SK-N-SH treated with all-trans-retinoic acid at 6 μM for 48 hours (cell line): ENCODE measurements around the gene RESP18.

ENCODE experiments used
- ARNTL ChIP-seq: fragments of 450-650 bp; formaldehyde crosslinking; IDR thresholded peaks from 2 replicates; pipeline ENCODE4 v1.5.0; 2020; ENCODE audit warnings: low read depth, mild to moderate bottlenecking, moderate library complexity, borderline replicate concordance
- BACH2 ChIP-seq: fragments of 250-450 bp; sonication (Bioruptor Pico); IDR thresholded peaks from 2 replicates; pipeline ENCODE4 v1.9.0; 2021; ENCODE audit warnings: mild to moderate bottlenecking, borderline replicate concordance
- GLIS3 ChIP-seq: fragments of 250-450 bp; sonication (Bioruptor Pico); IDR thresholded peaks from 2 replicates; pipeline ENCODE4 v1.5.0; 2020; ENCODE audit warnings: mild to moderate bottlenecking, moderate library complexity
- OSR1 ChIP-seq: fragments of 250-450 bp; sonication (Bioruptor Pico); IDR thresholded peaks from 2 replicates; pipeline ENCODE4 v1.8.0; 2022; ENCODE audit warnings: moderate library complexity, mild to moderate bottlenecking, inconsistent platforms
- PPARA ChIP-seq: fragments of 250-450 bp; sonication (Bioruptor Pico); IDR thresholded peaks from 2 replicates; pipeline ENCODE4 v1.5.0; 2020; ENCODE audit warnings: mild to moderate bottlenecking, borderline replicate concordance
- RARB ChIP-seq: fragments of 250-450 bp; sonication (Bioruptor Pico); IDR thresholded peaks from 2 replicates; pipeline ENCODE4 v1.8.0; 2021; ENCODE audit warnings: mild to moderate bottlenecking, moderate library complexity
- TCF4 ChIP-seq: fragments of 250-450 bp; sonication (Bioruptor Pico); IDR thresholded peaks from 2 replicates; pipeline ENCODE4 v1.8.0; 2021; ENCODE audit warnings: mild to moderate bottlenecking, moderate library complexity, borderline replicate concordance
- ZC3H10 ChIP-seq: fragments of 250-450 bp; sonication (Bioruptor Pico); IDR thresholded peaks from 2 replicates; pipeline ENCODE4 v1.5.1; 2021; ENCODE audit warnings: mild to moderate bottlenecking, moderate library complexity
- ZFP30 ChIP-seq: fragments of 450-650 bp; formaldehyde crosslinking; IDR thresholded peaks from 2 replicates; pipeline ENCODE4 v1.5.0; 2022; ENCODE audit warnings: mild to moderate bottlenecking, moderate library complexity
- TF ChIP-seq, protein P1 (sequence below): fragments of 250-450 bp; sonication (Bioruptor Pico); IDR thresholded peaks from 2 replicates; pipeline ENCODE4 v1.5.1; 2020; ENCODE audit warnings: low read depth, mild to moderate bottlenecking, moderate library complexity
- TF ChIP-seq, protein P2 (sequence below): fragments of 250-450 bp; sonication (Bioruptor Pico); IDR thresholded peaks from 2 replicates; pipeline ENCODE4 v1.5.0; 2020; ENCODE audit warnings: mild to moderate bottlenecking, moderate library complexity
- TF ChIP-seq, protein P3 (sequence below): fragments of 250-450 bp; sonication (Bioruptor Pico); IDR thresholded peaks from 2 replicates; pipeline ENCODE4 v1.8.0; 2020; ENCODE audit warnings: mild to moderate bottlenecking, moderate library complexity, borderline replicate concordance
- TF ChIP-seq, protein P4 (sequence below): fragments of 250-450 bp; sonication (Bioruptor Pico); IDR thresholded peaks from 2 replicates; pipeline ENCODE4 v1.5.1; 2021; ENCODE audit warnings: mild to moderate bottlenecking, moderate library complexity

- TF ChIP-seq BACH2 (CRISPR knock-in tag) (no peak), ZC3H10 (CRISPR knock-in tag) (no peak), TCF4 (CRISPR knock-in tag) (no peak), GLIS3 (CRISPR knock-in tag) (no peak), ZFP30 (CRISPR knock-in tag) (no peak), PPARA (CRISPR knock-in tag) (no peak), RARB (CRISPR knock-in tag) (no peak), ARNTL (CRISPR knock-in tag) (no peak), OSR1 (CRISPR knock-in tag) (no peak)
- TF ChIP-seq, protein P1, sequence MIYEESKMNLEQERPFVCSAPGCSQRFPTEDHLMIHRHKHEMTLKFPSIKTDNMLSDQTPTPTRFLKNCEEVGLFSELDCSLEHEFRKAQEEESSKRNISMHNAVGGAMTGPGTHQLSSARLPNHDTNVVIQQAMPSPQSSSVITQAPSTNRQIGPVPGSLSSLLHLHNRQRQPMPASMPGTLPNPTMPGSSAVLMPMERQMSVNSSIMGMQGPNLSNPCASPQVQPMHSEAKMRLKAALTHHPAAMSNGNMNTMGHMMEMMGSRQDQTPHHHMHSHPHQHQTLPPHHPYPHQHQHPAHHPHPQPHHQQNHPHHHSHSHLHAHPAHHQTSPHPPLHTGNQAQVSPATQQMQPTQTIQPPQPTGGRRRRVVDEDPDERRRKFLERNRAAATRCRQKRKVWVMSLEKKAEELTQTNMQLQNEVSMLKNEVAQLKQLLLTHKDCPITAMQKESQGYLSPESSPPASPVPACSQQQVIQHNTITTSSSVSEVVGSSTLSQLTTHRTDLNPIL (CRISPR knock-in tag) = no peak
- TF ChIP-seq, protein P2, sequence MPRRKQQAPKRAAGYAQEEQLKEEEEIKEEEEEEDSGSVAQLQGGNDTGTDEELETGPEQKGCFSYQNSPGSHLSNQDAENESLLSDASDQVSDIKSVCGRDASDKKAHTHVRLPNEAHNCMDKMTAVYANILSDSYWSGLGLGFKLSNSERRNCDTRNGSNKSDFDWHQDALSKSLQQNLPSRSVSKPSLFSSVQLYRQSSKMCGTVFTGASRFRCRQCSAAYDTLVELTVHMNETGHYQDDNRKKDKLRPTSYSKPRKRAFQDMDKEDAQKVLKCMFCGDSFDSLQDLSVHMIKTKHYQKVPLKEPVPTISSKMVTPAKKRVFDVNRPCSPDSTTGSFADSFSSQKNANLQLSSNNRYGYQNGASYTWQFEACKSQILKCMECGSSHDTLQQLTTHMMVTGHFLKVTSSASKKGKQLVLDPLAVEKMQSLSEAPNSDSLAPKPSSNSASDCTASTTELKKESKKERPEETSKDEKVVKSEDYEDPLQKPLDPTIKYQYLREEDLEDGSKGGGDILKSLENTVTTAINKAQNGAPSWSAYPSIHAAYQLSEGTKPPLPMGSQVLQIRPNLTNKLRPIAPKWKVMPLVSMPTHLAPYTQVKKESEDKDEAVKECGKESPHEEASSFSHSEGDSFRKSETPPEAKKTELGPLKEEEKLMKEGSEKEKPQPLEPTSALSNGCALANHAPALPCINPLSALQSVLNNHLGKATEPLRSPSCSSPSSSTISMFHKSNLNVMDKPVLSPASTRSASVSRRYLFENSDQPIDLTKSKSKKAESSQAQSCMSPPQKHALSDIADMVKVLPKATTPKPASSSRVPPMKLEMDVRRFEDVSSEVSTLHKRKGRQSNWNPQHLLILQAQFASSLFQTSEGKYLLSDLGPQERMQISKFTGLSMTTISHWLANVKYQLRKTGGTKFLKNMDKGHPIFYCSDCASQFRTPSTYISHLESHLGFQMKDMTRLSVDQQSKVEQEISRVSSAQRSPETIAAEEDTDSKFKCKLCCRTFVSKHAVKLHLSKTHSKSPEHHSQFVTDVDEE (CRISPR knock-in tag) = no peak
- TF ChIP-seq, protein P3, sequence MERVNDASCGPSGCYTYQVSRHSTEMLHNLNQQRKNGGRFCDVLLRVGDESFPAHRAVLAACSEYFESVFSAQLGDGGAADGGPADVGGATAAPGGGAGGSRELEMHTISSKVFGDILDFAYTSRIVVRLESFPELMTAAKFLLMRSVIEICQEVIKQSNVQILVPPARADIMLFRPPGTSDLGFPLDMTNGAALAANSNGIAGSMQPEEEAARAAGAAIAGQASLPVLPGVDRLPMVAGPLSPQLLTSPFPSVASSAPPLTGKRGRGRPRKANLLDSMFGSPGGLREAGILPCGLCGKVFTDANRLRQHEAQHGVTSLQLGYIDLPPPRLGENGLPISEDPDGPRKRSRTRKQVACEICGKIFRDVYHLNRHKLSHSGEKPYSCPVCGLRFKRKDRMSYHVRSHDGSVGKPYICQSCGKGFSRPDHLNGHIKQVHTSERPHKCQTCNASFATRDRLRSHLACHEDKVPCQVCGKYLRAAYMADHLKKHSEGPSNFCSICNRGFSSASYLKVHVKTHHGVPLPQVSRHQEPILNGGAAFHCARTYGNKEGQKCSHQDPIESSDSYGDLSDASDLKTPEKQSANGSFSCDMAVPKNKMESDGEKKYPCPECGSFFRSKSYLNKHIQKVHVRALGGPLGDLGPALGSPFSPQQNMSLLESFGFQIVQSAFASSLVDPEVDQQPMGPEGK = no peak
- TF ChIP-seq, protein P4, sequence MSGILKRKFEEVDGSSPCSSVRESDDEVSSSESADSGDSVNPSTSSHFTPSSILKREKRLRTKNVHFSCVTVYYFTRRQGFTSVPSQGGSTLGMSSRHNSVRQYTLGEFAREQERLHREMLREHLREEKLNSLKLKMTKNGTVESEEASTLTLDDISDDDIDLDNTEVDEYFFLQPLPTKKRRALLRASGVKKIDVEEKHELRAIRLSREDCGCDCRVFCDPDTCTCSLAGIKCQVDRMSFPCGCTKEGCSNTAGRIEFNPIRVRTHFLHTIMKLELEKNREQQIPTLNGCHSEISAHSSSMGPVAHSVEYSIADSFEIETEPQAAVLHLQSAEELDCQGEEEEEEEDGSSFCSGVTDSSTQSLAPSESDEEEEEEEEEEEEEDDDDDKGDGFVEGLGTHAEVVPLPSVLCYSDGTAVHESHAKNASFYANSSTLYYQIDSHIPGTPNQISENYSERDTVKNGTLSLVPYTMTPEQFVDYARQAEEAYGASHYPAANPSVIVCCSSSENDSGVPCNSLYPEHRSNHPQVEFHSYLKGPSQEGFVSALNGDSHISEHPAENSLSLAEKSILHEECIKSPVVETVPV (CRISPR knock-in tag) = no peak
These were observed 20.6 kb upstream of the RESP18 start for GRCh38 chr2:219353129-219353528.
